Stimulated activated CD8-positive, alpha-beta memory T cell treated with anti-CD3 and anti-CD28 coated beads, Interleukin-2, amount 100 ng/mL, for 1 hour (primary cell): ENCODE data around the gene OR1M1.
A peak's percentile ranks its signal among the peaks of the same experiment; 100 is the strongest.

Experiments
- DNase-seq, 2 donors: peaks; one replicate each; pipeline ENCODE4 v3.0.0-alpha.2; 2020; ENCODE audit warnings: low read depth in 2 of 2

The OR1M1 gene

DNA sequence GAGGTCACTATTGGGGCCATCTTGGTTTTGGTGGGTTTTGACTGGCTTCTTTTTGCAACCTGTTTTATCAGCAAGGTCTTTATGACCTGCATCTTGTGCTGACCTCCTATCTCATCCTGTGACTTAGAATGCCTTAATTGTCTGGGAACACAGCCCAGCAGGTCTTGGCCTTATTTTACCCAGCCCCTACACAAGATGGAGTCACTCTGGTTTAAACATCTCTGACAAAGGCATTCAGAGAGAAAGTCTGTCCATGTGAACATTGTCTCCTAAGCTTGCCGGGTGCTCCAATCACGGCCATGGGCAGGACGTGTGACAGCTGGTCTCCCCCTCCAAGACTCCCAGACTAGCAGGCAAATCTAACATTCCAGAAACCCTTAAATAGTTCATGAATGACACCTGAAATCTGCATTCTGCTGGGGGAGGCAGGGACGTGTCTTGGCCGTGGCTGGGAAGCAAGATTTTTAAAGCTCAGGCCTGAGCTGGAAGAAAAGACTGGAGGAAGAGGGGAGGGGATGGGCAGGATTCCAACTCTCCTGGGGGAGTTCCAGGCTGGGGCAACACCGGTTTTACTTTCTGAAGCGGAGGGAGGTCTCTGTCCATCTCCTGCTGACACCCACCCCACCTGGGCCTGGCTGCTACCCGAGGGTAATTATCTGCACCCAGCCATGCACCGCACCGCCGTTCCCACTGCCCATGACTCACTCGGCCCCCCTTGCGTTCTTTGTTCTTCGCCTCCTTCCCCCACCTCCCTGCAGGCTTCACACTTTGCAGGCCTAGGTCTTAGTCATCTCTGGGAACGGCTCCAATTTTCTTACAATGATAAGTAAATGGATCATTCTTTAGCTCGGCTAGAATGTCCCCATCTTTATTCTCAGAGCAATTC is 11.6 kb upstream of the OR1M1 start:
- DNase-seq: no peak

DNA sequence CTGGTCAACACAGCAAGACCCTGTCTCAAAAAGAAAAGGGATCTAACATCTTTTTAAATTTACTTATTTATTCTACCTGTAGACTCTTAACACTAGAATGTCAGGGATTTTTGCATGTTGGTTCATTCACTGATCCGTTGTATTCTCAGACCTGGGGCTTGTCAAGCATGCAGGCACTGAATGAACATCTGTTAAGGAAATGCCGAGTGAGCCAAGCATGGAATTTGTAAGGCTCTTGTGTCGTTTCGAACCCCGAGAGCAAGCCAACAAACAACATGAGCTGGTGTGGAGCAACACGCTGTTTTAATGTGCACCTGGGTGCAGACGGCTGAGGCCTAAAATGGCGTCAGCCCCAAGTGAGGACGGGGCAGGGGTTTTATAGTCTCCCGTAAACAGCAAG is 10.0 kb upstream of the OR1M1 start:
- DNase-seq: no peak

DNA sequence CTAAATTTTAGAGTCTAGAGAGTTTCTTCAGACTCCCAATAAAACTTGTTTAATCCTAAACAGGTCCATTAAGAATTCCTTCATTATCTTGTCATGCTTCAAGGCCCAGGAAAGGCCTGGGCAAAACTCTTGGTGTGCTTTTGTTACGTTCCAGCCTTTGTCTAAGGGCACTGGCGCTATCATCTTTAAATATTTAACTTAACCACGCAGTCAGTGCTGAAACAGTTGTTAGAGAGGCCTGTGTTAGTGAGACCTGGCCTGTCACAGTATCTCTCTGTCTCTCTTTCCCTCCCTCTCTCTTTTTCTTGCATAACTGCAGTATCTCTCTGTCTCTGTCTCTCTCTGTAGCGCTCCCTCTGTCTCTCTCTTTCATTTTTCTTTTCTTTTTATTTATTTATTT is 8.2 kb upstream of the OR1M1 start:
- DNase-seq: no peak

DNA sequence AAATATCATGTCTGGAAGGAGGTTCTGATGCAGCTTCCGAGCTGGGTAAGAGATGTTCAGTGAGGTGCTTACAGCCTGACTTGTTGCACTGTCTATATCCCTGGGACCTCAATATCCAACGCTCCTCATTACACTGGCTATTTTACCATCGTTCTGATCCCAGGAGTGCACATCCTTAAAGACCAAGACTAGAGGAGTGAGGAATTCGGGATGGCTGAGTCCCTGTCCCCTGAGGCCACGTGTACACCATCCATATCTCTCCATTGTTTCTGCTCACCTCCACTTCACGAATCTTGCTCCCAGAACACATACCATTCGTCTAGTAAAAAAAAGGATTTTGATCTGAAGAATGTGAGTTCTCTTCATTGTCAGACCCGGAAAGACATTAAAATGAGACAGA is 20.5 kb downstream of the OR1M1 start, which contains the start of gene OR7G2:
Gene OR7G2 (minus strand): TSS at position 101 of the 400 bp plus-strand sequence. CDS start 4,232 bp downstream, outside the sequence.
- DNase-seq: no peak

DNA sequence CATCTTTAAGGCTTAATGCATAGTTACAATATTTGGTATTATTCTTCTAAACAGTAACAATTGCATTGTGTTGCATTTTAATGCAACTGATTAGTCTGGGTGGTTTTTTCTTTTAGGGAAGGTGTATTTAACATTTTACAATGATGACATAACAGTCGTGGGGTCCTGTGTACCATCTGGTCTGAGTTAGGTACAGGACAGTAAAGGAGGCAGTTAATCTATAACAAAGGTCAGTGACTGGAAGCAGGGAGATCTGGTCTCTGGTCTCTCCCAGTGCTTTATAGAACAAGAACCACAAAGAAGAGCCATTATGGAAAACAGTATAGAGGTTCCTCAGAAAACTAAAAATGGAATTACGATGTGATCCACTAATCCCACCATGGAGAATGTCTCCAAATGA is 23.1 kb downstream of the OR1M1 start:
- no peak for DNase-seq

DNA sequence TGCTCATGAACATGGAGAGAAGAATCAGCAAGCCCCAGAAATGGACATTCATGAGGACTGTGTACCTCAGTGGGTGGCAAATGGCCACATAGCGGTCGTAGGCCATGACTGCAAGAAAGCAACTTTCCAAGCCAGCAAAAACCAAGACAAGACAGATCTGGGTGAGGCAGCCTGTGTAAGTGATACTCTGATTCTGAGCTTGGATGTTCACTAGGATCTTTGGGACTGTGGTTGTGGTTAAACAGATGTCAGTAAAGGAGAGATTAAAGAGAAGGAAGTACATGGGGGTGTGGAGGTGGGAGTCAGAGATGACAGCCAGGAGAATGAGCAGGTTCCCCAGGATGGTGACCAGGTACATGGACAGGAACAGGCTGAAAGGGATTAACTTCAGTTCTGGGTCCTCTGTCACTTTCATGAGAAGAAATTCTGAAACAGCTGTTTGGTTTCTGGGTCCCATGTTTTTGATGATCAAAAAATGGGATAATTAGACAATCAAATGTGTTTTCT is 28.5 kb downstream of the OR1M1 start, which contains the start of gene OR7G1:
Gene OR7G1 (minus strand): TSS at position 457 of the 507 bp plus-strand sequence. CDS start 0 bp downstream, at position 457.
- DNase-seq: no peak

DNA sequence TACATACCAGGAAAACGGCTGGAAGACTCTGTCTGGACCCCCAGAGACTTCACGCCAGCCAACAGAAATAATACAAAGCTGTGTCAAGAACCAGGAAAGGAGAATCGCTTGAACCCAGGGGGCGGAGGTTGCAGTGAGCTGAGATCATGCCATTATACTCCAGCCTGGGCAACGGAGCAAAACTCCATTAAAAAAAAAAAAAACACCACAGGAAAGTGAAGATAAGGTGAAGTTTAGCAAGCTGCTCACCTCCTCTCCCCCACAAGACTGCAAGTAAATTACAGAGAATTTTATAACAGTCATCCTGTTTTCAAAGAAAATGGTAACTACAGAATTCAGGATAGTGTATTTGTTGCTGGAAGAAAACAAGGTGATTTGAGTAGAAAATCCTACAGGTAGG is 29.7 kb downstream of the OR1M1 start:
- DNase-seq: no peak

DNA sequence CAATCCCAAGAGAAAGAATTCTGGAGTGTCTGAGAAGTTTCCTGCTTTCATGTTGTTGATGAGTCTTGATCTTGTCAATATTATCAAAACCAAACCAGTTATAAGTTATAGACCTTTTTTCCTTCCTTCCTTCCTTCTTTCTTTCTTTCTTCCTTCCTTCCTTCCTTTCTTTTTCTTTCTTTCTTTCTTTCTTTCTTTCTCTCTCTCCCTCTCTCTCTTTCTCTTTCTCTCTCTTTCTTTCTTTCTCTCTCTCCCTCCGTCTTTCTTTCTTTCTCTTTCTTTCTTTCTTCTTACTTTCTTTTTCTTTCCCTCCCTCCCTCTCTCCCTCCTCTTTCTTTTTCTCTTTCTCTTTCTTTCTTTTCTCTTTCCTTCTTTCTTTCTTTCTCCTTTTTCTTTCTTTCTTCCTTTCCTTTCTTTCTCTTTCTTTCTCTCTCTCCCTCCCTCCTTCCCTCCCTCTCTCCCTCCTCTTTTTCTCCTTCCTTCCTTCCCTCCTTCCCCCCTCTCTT is 40.1 kb downstream of the OR1M1 start, which contains the start of gene OR7G3:
Gene OR7G3 (minus strand): TSS at position 51 of the 506 bp plus-strand sequence. CDS start 0 bp downstream, at position 51.
- no peak for DNase-seq

DNA sequence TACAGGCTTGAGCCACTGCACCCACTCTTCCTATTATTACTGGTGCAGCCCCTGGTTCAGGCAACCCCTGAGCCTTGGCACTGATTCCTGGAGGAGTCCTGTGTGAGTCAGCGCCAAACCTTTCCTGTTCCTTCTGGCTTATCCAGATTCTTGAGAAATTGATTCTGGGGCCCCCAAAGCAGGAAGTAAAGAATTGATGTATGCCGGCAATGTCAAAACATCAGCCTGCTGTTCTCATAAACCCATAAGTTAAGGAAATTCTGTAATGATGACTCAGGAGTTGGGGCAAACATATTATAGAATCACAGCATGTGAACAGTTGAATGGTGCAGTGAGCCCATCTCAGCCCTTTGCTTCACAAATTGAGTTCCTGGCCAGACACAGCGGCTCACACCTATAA is 41.3 kb downstream of the OR1M1 start:
- DNase-seq: no peak

DNA sequence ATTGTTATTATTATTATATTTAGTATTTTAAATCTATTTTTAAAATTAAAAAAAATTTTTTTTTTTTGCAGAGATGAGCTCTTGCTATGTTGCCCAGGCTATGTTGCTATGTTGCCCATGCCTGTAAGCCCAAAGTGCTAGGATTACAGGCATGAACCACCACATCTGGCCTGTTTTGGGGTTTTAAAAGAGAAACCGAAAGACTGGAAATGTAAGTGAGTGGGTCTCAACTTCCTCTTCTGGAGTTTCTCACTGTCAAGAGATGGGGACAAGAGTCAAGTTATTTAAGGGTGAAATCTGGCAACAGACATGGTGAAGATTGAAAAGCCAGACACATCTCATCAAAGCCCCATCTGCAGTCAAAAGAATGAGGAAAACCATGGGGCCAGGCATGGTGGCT is 44.1 kb downstream of the OR1M1 start:
- no peak for DNase-seq

DNA sequence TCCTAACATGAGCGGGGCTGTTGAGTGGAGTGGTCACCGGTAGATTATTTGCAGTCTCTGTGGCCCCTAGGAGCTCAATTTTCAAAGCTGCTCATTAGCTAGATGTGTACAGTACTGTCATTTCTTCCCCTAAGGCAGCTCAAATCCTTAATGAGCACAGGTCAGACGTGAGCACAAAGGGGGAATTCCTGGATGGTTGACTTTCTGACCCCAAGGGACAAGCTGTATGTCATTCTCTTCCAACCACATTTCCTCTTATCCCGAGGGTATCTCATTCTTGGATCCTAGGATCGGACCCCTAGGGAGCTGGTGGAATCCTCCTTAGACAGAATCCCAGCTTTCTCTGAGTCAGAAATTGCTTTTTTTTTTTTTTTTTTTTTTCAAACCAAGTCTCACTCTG is 45.6 kb downstream of the OR1M1 start:
- no peak for DNase-seq

DNA sequence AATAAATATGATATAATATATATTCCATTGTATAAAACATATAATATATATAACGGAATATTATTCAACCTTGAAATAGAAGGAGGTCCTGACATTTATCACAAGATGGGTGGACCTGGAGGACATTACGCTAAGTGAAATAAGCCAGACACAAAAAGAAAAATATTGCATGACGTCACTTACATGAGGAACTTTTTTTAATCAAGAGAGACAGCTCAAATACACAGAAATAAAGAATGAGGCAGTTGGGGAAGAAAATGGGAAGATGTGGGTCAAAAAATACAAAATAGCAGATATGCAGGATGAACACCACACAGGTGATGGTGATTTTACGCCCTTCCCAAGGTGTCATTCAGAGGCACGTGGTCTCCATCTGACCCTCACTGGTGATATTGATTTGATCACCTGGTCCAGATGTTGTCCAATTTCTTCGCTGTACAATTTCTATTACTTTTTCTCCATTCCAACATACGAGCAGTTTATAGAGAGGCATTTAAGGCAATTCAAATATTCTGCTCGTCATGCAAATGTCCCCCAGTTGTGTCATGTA is 52.8 kb downstream of the OR1M1 start:
- no peak for DNase-seq

DNA sequence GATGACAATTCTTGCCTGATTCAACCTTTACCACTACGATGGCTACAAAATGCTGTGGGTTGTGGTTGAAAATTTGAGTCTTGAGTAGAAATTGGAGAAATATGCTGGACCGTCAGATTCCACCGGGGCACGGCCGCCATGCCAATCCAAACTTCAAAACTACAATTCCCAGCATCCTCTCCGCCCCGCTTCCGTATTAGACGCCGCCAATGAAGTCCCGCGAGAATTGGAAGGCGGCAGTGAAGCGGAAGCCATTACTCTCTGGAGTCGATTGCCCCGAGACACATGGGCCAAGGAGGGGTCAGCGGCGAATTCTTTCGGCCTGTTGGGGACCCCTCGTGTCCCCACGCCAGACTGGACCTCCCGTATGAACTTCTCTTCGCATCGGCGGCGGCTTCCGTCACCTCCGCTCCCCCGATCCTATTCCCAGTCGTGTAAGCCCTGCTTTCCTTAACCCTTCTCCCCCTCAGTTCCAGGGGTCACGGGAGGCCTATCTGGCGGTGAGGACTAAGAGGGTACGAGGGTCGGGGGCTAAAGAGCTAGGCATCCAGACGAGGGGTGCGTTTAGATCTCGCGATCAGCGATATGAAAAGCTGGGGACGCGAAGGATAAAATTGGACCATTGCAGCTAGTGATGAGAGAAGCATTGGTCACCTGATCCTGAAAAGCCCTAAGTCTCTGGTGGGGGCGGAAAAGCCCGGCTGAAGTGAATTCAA is 53.5 kb downstream of the OR1M1 start, which contains the start of gene ZNF317:
Gene ZNF317 (plus strand): TSS at position 239 of the 716 bp plus-strand sequence. CDS start 15,620 bp downstream, outside the sequence.
- peak; percentile 69 to 78 for DNase-seq

DNA sequence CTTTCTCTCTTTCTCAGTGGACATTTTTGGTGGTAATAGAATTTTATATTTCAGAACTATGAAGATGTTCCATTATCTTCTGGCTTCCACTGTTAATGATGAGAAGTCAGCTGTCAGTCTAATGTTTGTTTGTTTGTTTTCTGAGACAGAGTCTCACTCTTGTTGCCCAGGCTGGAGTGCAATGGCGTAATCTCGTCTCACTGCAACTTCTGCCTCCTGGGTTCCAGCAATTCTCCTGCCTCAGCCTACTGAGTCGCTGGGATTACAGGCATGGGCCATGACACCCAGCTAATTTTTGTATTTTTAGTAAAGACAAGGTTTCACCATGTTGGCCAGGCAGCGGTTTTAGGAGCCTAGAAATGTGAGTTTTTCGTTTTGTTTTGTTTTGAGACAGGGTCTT is 58.1 kb downstream of the OR1M1 start:
- no peak for DNase-seq
